ENCODE measurements around the gene PSORS1C2. TPM values are rescaled to one million over a fixed set of nuclear protein-coding genes. Genes with fewer than 3 reads are reported as not detected.

Gene PSORS1C2
- total RNA-seq, 1 donor: not detected

GRCh38 chr6:31096215-31096614 lies 42.7 kb downstream of the PSORS1C2 start:
- Histone ChIP-seq H3K36me3 (ENCODE audit: insufficient read depth, low read length) (no peaks in the 10 kb centered on the region), H3K4me3 (ENCODE audit: insufficient read depth, low read length) (no peak overlapping the region), H2AFZ (ENCODE audit: low read length) (no peak overlapping the region), H3K4me1 (ENCODE audit: insufficient read depth, low read length) (no peaks in the 10 kb centered on the region), H3K9me3 (ENCODE audit: low read depth, low read length) (no peaks in the 10 kb centered on the region), H4K20me1 (ENCODE audit: insufficient read depth, low read length) (no peaks in the 10 kb centered on the region), H3K4me2 (ENCODE audit: insufficient read depth, low read length) (no peak overlapping the region), H3K79me2 (ENCODE audit: insufficient read depth, low read length) (no peaks in the 10 kb centered on the region), H3K27ac (ENCODE audit: low read depth, low read length) (no peak overlapping the region), H3K27me3 (ENCODE audit: insufficient read depth, low read length) (no peaks in the 10 kb centered on the region)
- no peak for DNase-seq (ENCODE audit: insufficient read length, low spot score, missing footprints)
- TF ChIP-seq CTCF (IDR thresholded peaks at IDR 0.05; ENCODE audit: extremely low read depth, low read depth, low read length): no peak

GRCh38 chr6:31094389-31094881 lies 44.4 kb downstream of the PSORS1C2 start:
- Histone ChIP-seq H2AFZ (ENCODE audit: low read length) (no peak overlapping the region), H3K4me1 (ENCODE audit: insufficient read depth, low read length) (no peaks in the 10 kb centered on the region), H4K20me1 (ENCODE audit: insufficient read depth, low read length) (no peaks in the 10 kb centered on the region), H3K79me2 (ENCODE audit: insufficient read depth, low read length) (no peaks in the 10 kb centered on the region), H3K36me3 (ENCODE audit: insufficient read depth, low read length) (no peaks in the 10 kb centered on the region), H3K27ac (ENCODE audit: low read depth, low read length) (no peak overlapping the region), H3K4me3 (ENCODE audit: insufficient read depth, low read length) (no peak overlapping the region), H3K4me2 (ENCODE audit: insufficient read depth, low read length) (no peak overlapping the region), H3K27me3 (ENCODE audit: insufficient read depth, low read length) (no peaks in the 10 kb centered on the region), H3K9me3 (ENCODE audit: low read depth, low read length) (no peaks in the 10 kb centered on the region)
- DNase-seq (ENCODE audit: insufficient read length, low spot score, missing footprints): no peak
- no peak for TF ChIP-seq CTCF (IDR thresholded peaks at IDR 0.05; ENCODE audit: extremely low read depth, low read depth, low read length)

GRCh38 chr6:31092769-31093505 lies 45.9 kb downstream of the PSORS1C2 start:
- Histone ChIP-seq H2AFZ (ENCODE audit: low read length) (no peak overlapping the region), H3K9me3 (ENCODE audit: low read depth, low read length) (no peaks in the 10 kb centered on the region), H3K36me3 (ENCODE audit: insufficient read depth, low read length) (no peaks in the 10 kb centered on the region), H3K27ac (ENCODE audit: low read depth, low read length) (no peak overlapping the region), H3K4me3 (ENCODE audit: insufficient read depth, low read length) (no peak overlapping the region), H3K27me3 (ENCODE audit: insufficient read depth, low read length) (no peaks in the 10 kb centered on the region), H3K79me2 (ENCODE audit: insufficient read depth, low read length) (no peaks in the 10 kb centered on the region), H4K20me1 (ENCODE audit: insufficient read depth, low read length) (no peaks in the 10 kb centered on the region), H3K4me2 (ENCODE audit: insufficient read depth, low read length) (no peak overlapping the region), H3K4me1 (ENCODE audit: insufficient read depth, low read length) (no peaks in the 10 kb centered on the region)
- TF ChIP-seq CTCF (IDR thresholded peaks at IDR 0.05; ENCODE audit: extremely low read depth, low read depth, low read length): no peak
- DNase-seq (ENCODE audit: insufficient read length, low spot score, missing footprints): no peak

GRCh38 chr6:31092238-31092637 lies 46.6 kb downstream of the PSORS1C2 start:
- TF ChIP-seq CTCF (IDR thresholded peaks at IDR 0.05; ENCODE audit: extremely low read depth, low read depth, low read length): no peak
- H3K4me2 ChIP-seq (ENCODE audit: insufficient read depth, low read length): no peak overlapping the region
- DNase-seq (ENCODE audit: insufficient read length, low spot score, missing footprints): no peak
- H3K27ac ChIP-seq (ENCODE audit: low read depth, low read length): no peak overlapping the region
- H3K9me3 ChIP-seq (ENCODE audit: low read depth, low read length): no peaks in the 10 kb centered on the region
- no peaks in the 10 kb centered on the region for H3K27me3 ChIP-seq (ENCODE audit: insufficient read depth, low read length)
- H3K36me3 ChIP-seq (ENCODE audit: insufficient read depth, low read length): no peaks in the 10 kb centered on the region
- H3K79me2 ChIP-seq (ENCODE audit: insufficient read depth, low read length): no peaks in the 10 kb centered on the region
- H3K4me3 ChIP-seq (ENCODE audit: insufficient read depth, low read length): no peak overlapping the region
- peaks cover 2% of the 10 kb centered on the region for H3K4me1 ChIP-seq (ENCODE audit: insufficient read depth, low read length)
- no peak overlapping the region for H2AFZ ChIP-seq (ENCODE audit: low read length)
- no peaks in the 10 kb centered on the region for H4K20me1 ChIP-seq (ENCODE audit: insufficient read depth, low read length)
